Fibroblast of gingiva (primary cell): ENCODE results near the gene DLG1.

Source experiments
- DNase-seq: peaks from one replicate; pipeline ENCODE4 v3.0.0-alpha.2; 2011; ENCODE audit warnings: low read depth

DLG1 gene

DNA sequence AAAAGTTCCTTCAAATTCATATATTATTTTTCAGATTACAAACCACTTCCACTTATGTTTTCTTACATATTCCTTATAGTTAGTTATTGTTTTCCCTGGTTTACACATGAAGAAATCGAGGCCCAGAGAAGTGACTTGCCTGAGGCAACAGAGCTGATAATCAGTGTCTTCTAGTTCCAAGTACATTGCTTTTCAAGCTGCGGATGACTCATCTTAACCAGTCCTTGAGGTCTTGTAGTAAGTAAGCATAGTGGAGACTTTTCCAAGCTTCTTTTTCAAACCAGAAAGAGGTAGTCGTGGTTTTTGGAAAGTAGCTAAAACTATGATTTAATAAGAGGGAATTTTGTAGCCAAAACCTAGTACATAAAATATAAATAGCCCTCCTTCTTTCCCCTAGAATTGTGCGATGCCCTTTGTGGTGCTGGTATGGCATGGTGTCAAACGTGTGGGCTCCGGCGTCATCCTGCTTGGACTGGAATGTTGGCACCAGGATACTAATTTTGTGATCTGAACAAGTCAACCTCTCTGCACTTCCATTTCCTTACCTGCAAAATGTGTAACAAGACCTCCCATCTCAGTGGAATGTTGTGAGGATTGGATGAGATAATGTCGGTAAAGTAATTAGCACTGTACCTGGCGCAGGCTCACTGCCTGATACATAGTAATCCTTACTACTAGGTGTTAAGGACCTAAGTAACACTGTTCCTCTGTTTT is 19.0 kb upstream of the DLG1 start:
- DNase-seq: peak; percentile 87

DNA sequence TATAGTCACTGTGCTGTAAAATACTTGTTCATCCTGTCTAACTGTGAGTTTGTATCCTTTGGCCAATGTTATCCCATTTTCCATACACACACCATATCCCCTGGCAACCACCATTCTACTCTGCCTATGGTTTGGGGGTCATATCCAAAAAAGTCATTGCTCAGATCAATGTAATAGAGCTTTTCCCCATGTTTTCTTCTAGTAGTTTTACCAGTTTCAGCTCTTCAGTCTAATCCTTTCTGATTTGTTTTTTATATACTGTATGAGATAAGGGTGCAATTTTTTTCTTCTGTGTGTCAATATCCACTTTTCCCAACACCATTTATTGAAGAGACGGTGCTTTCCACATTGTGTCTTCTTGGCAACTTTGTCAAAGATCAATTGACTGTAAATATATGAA is 14.0 kb upstream of the DLG1 start:
- no peak for DNase-seq

DNA sequence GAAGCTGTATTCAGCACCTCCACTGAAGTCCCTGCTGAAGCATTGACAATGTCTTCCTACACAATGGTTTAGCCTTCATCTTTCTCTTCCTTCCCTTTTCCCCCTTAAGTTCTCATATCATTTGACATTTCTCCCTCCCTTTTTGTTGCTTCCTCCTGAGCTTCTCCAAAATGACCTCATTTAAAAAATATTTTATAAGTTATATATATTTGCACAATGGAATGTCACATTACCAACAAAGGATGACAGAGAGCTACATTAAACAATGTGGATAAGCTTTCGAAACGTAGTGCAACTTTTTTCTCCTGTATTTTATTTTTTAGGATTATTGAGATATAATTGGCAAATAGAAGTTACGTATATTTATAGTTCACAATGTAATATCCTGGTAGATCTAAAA is 13.2 kb upstream of the DLG1 start:
- DNase-seq: no peak

DNA sequence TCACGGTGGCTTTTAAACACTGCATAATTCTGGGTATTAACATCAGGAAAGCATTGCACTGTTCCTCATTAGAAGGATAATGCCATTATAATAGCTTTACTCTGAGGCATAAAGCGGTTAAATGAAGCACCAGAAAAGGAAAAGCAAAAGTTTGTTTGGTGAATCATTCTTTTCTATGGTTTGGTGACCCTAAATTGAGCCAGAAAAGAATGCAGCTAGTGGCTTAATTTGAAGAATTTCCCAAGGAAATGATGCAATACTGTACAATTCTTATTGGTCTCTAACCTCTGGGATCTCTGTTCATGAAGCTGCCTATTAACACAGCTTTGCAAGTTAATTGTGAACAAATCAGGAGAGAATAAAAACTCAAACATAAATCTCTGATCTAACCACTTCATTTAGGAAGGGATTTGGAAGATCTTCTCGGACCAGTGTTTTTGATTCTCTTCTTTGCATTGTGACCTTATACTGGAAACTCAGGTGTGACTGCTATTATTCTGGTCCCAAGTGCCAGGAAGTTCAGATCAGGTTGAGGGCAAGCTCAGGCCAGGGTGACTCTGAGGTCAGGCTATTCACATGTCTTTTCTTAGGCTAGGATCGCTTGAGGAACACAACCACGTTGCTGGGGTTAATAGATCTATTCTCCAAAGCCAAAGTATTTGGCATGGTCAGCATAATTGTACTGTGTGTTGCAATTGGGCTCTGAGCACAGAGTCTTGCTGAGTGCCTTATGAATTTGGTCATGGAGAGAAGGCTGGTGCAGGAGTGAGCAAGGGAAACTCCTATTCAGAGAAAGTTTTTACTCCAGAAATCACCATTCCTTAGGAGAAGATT is 11.3 kb upstream of the DLG1 start:
- peak; percentile 84 for DNase-seq

DNA sequence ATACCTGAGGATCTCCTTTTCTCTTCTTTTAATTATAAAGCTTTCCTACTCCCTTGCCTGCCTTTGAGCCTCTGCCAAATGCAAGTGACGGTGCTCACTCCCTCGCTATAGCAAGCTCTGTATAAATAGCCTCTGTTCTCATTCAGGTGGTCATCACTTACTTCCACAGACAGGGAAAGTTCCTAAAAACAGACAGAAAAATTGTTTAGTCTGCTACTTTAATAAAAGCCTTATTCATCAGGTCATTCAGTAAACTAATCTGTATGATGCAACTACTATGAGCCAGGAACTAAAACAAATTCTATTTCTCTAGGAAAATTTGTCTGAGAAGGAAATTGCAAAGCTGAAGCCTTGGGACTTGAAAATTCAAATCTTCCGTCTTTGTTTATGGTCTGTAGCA is 10.2 kb upstream of the DLG1 start:
- peak; percentile 47 for DNase-seq

DNA sequence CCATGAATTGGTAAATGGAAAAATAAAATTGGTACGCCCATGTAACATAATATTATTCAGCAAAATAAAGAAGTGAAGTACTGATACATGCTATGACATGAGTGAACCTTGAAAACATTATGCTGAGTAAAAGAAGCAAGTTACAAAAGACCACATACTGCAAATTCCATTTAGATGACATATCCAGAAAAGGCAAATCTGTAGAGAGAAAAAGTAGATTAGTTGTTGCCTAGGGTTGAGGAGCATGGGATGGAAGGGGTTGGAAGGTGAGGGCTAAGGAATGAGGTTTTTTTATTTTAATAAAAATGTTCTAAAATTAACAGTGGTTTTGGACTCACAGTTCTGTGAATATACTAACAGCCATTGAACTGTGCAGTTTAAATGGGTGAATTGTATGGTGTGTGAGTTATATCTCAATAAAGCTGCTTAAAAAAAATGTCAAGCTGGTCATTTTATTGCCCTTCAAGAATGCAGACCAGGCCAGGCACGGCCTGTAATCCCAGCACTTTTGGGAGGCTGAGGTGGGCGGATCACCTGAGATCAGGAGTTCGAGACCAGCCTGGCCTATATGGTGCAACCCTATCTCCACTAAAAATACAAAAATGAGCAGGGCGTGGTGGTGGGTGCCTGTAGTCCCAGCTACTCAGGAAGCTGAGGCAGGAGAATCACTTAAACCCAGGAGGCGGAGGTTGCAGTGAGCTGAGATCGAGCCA is 8.1 kb upstream of the DLG1 start:
- DNase-seq: peak; percentile 46

DNA sequence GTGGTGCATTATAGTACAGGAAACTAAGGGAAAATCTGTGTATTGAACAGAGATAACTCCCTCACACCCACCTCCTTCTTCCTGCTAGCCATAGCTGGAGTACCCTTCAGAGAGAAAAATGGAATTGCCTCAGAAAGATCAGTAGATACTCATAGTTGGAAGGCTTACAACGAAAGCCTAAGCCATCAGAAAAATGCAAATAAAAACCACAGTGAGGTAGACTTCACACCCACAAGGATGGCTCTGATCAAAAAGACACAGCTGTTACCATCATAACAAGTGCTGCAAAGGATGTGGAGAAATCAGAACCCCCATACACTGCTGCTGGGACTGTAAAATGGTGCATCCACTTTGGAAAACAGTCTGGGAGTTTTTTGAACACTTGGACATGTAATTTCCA is 7.4 kb upstream of the DLG1 start:
- DNase-seq: no peak

DNA sequence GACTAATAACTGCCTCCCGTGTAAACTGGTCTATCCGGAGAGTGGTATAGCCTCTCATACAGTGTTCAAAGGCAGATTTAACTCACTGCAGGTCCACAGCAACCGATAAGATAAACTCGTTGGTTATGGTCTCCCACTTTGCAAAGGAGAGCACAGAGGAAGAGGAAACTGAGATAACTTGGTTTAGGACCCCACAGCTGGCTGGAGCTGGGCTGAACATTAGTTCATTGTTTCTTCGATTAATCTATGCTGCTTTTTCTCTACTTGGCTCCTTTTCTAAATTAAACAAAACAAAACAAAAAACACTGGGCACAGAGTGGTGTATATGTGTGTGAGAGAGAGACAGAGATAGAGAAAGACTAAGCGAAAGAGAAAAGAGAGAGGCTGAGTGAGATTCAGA is 5.0 kb upstream of the DLG1 start:
- no peak for DNase-seq

DNA sequence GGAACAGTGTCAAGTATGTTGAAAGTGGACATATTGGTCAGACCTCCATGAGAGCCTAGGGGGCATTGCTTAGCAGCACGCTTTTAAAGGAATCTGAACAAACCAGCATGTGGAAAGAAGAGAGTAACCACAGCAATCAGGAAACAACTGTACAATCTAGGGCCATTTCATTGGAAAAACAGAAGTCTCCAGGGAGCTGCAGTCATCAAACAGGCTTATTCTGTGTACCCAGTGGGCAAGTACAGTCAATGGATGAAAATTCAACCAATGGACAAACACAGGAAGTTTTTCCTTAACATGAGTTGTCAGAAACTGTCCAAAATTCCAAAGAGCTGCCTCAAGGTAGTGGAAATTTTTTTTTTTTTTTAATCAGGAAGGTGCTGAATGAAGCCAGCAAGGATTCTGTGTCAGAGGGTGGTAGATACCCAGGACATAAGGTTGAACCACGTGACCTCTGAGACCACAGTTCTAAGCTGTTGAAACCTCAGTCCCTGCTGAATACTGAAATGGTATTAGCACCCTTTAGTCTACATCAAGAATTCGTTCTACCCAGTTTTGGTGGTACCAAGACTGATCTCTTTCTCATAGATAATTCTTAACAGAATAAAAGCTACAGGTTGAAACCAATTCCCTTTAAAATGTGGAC is 4.4 kb upstream of the DLG1 start:
- peak; percentile 79 for DNase-seq

DNA sequence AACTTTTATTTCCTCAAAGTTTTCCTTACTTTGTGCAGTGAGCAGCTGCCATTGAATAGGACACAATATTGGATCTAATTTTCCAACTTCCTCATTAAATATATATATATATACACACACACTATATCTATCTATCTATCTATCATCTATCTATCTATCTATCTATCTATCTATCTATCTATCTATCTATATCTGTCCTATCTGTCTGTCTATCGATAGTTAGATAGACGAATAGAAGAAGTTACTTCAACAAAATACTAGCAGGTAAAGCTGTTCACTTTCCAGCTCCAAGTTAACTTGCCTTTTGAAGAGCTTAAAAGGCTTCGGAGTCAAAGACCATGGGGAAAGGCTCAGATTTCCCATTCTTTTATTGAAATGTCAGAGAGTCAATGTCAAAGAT is 3.6 kb upstream of the DLG1 start:
- DNase-seq: no peak

DNA sequence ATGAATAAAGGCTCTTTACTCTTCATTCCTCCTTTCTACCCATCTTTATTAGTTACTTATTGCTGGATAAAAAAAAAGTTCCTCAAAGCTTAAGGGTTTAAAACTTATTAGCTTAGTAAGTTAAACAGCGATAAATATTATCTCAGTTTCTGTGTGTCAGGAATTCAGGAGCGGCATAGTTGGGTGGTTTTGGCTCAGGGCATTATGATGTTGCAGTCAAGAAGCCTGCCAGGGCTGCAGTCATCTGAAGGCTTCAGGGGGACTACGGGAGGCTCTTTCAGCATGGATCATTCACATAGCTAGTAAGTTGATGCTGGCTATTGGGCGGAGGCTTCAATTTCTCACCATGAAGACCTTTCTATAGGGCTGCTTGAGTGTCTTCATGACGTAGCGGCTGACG is 1.9 kb upstream of the DLG1 start:
- DNase-seq: no peak

DNA sequence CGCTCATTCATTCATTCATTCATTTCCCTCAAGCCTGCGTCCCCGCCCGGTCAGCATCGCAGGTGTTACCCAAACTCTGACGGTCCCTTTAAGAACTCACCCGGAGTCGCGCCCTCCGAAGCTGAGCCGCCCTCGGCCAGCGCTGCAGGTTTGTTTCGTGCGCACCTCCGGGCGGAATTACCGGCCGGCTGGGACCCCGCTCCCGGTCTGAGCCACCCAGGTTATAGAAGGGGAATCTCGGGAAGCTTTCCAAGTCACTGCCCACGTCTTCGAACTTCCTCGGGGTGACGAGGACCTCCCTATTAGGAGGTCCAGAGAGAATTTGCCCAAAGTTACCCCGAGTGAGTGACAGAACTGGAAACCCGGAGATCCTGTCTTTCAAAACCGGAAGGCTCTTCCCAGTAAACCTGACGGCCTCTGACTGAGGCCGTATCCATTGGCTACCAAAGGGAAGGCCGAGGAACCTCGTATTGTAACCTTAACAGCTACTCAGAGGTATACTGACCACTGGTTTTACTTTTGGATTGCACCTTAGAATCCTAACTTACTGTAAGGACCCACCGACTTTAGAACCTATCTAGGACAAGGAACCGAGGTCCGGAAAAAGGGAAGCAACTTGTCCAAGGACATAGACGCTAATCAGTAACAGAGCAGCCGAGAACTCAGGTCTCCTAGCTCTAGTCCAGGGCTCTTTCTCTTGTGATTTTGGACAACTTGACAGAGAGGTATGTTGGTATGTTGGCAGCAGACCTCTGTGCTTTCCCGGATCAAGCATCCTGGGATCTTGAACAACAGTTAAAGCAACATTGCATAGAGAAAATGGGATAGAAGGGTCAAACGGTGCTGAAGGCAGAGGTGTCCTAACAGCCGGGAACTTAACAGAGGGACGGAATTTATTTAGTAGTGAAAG is 788 bp upstream of the DLG1 start:
- DNase-seq: no peak

DNA sequence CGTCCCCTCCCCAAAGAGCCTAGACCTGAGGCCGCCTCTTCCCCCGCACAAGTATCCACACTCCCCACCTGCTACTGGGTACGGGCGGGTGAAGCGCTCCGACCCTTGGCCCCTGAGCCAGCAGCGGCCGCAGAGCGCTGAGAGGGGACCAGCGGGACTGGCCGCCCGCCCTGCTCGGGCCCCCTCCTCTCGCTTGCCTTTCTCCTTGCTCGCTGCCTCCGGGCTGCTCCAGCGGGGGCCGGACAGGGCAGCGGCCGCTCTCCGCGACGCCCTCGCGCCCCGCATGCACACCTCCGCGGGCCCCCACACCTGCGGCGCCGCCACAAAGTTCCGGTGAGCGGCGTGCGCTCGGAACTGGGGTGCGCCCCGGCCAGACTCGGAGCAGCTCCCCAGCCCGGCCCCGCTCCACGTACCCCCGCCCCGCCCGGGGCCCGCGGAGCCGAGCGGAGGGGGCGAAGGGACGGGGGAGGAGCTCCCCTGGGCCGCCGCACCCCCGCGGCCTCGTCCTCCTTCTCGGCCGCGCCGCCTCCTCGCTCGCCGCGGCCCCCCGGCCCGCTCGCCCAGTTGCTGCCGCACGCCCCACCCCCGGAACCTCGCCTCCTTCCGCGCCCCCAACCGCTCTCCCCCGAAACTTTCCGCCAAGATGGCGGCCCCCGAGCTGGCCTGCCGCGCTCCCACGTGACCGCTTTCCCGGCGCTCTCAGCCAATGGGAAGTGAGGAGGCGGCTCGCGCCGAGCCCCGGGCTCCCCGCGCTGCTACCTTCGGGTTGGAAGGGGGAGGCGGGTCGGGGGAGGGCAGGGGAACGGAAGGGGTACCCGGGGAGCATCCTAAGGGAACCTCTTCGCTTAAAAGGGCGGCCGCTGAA is 704 bp downstream of the DLG1 start:
- DNase-seq: peak; percentile 78

DNA sequence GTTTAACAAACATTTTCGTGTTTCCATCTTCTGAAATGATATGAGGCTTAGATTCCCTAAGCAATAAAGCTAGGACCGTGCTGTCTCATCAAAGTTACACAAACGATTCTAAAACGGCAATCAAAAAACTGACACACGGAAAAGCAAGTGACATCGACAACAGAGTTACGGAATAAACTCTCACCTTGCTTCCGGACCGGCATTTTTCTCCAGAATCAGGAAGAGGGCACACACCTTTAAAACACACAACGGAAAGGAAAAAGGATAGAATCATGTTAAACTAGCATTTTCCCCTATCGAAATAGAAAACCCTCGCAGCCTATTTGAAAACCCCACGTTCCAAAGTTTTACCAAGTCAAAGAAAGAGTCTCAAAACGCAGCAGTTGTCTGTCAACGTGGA is 1.4 kb downstream of the DLG1 start:
- DNase-seq: no peak

DNA sequence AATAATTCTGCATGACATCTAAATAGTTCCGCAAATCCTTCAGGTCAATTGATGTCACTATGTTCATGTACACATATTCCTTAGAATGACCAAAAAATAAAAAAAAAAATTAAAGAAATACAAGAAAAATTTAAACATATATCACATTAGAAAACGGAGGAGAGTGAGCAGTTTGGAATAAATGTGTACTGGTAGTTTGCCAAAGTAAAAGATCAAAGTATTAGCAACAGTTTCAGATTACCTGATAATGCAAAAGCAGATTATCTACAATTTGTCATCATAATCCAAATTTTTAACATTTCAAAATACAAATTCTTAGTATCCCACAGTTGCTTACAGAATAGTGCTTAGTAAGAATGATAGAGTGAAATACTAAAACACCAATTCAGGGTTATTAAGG is 1.9 kb downstream of the DLG1 start:
- no peak for DNase-seq

DNA sequence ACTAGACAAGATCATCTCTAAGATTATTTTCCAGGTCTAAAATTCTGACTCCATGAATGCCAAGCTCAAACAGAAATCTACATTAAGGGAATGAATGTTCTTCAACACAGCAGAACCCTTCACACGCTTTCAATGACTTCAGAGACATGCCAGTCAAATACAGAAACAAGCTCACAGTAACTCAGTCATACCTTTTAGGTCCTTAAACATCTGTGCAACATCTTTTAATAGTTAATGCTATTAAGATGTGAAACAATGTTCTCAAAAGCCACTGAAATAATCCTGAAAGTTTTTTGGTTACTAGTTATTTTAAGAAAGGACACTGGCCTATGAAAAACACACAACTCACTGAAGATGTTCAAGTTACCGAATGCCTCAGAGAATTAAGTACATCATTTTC is 2.5 kb downstream of the DLG1 start:
- no peak for DNase-seq

DNA sequence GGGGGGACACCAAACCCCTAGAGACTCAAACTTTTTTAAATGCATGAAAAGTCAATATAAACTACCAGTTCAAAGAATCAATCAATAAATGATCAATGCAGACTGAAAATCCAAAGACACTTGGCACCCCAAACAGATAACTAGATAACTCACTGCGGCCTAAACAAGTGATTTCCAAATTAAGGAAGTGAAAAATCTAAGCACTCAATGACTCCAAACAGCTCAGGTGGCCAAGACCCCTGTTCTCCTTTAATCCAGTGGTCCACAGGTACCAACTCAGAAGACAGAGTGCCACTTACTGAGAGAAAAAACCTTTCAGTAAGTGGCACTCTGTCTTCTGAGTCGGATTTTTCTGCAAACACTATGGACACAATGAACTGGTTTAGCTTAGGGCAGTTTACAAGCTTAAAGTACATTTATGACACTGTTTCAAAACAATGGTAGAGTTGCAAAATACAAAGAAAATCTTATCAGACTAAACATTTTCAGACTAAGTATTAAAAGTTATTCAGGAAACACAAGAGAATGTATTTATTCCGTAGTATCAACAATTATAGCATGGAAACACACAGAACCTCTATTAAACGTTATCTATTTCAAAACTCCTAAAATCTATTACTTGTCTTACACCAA is 4.7 kb downstream of the DLG1 start:
- DNase-seq: no peak

DNA sequence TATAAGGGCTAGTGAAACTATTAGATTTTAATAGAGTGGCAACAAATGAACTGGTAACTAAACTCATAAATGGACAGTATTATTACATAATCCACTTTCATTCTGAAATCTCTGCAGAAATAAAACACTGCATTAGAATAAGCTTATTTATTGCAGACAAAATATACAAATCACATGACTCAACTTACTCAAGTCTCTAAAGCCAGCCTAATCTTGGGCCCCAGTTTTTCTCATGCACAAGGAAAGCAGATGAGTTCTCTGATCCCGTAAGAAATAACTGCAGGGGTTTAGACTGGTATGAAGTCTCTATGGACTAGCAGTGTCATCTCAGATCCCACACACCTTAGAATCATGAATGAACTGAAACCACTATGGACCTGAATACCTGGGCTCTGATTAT is 5.8 kb downstream of the DLG1 start:
- DNase-seq: no peak

DNA sequence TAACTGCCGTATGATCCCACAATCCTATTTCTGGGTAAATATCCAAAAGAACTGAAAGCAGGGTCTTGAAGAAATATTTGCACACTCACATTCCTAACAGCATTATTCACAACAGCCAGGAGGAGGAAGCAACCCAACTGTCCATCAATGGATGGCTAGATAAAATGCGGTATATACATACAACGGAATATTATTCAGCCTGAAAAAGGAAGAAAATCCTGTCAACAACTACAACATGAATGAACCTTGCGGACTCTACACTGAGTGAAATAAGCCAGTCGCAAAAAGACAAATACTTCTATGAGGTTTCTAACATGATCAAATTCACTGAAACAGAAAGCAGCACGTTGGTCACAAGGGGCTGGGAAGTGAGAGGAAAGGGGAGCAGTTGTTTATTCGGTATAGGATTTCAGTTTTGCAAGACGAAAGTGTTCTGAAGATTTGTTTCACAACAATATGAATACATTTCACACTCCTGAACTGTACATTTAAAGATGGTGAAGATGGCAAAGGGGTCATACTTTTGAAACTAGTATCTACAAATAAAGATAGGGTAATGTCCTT is 6.2 kb downstream of the DLG1 start:
- DNase-seq: peak; percentile 65

DNA sequence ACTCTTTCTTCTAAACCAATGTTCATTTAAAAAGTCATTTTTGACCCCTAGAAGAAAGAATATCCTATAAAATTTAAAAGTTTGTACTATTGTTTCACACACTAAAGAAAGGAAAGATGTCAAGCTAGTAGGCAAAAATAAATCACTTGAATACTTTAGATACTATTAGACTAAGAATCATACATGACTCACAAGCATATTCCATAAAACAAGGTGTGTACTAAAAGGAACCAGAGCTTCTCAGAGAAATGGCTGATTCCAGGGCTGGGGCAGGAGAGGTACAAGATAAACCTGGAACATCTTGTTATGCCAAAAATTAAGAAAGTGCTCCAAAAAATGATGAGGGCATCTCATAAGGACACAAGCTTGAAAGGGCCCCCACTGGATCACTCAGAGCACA is 8.7 kb downstream of the DLG1 start:
- no peak for DNase-seq
